AG09319 (cell line): ENCODE measurements around the gene KRT10.
"Not testable (repeated sequence)": the region's sequence is repeated elsewhere in the genome, so short reads cannot be mapped to it uniquely, and the experiment has no call there.

Experiments
- DNase-seq: peaks from one replicate; pipeline ENCODE4 v3.0.0-alpha.2; 2010; ENCODE audit warnings: low read depth; ENCODE audit errors: extremely low read depth
- TF ChIP-seq, protein P1 (sequence below): IDR thresholded peaks from 2 replicates; pipeline ENCODE4 v1.5.1; 2011; ENCODE audit warnings: low read depth, mild to moderate bottlenecking, inconsistent platforms, low read length, moderate library complexity

Gene KRT10

DNA sequence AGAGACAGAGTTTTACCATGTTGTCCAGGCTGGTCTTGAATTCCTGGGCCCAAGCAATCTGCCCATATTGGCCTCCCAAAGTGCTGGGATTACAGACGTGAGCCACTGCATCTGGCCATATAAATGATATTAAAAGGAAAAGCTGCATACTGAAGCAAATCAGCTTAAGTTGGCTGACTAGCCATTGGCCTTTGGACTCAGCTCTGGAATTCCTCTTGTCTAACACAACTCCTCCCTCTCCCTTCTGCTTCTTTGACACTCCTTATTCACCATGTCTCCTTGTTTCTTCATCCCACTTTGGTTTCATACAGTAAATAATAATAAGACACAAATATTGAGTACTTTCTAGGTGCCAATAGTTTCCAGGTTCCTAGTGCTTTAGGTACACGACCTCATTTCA, 37.1 kb upstream of the KRT10 start:
- DNase-seq, result no peak
- TF ChIP-seq, protein P1, sequence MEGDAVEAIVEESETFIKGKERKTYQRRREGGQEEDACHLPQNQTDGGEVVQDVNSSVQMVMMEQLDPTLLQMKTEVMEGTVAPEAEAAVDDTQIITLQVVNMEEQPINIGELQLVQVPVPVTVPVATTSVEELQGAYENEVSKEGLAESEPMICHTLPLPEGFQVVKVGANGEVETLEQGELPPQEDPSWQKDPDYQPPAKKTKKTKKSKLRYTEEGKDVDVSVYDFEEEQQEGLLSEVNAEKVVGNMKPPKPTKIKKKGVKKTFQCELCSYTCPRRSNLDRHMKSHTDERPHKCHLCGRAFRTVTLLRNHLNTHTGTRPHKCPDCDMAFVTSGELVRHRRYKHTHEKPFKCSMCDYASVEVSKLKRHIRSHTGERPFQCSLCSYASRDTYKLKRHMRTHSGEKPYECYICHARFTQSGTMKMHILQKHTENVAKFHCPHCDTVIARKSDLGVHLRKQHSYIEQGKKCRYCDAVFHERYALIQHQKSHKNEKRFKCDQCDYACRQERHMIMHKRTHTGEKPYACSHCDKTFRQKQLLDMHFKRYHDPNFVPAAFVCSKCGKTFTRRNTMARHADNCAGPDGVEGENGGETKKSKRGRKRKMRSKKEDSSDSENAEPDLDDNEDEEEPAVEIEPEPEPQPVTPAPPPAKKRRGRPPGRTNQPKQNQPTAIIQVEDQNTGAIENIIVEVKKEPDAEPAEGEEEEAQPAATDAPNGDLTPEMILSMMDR, result no peak

DNA sequence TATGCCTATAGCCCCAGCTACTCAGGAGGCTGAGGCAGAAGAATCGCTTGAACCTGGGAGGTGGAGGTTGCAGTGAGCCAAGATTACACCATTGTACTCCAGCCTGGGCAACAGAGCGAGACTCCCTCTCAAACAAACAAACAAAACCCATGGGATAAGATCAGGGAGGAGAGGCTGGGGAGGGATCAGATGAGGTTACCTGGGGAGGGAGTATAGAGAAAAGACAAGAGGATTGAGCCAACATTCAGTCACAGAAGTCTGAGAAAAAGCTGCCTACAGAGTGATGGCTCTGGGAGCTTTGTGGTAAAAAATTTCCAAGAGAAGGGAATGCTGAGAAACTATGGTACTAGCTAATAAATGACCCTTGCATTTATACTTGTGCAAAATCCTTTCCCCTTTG, 36.3 kb upstream of the KRT10 start:
- DNase-seq, result not testable (repeated sequence)

DNA sequence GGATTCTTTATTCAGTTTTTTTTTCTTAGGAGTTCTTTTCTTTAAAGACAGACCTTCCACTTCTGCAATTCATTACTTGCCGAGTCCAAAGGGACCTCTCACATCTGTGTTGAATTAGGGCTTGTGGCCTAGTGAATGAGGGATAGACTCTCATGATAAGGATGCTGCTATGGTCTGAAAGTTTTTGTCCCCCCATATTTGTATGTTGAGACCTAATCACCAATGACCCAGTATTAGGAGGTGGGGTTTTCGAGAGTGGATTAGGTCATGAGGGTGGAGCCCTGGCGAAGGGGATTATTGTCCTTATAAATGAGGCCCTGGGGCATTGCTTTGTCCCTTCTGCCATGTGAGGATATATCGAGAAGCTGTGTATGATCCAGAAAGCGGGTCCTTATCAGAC, 35.1 kb upstream of the KRT10 start:
- DNase-seq, result peak; percentile 54
- TF ChIP-seq, protein P1, result no peak

DNA sequence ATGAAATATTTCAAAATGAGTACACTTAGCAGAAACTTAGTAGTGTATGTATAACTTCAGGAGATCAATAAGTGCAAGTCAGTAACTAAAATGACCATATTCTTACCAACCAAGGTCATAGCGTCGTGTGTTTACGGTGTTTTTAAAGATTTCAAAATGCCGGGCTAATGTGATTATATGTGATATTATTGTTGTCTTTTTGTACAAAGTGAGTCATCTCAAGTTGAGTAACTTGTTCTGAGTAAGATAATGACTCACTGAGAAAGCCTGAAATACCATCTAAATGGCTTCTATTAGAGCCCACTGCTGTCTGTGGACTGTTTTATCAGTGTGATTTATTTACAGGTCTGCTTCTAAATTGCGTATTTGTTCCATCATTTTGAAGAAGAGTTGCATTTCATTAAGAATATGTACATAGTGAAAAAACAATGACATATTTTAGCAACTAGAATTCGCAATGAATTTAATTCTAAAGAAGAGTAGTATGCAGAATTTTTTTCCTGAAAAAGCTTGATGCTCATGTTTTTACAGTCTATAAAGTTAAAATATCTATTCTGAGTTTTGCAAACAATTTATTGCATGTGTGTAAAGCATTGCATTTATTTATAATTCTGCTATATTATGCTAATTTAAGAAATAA, 31.9 kb upstream of the KRT10 start:
- TF ChIP-seq, protein P1, result no peak
- DNase-seq, result peak; percentile 52

DNA sequence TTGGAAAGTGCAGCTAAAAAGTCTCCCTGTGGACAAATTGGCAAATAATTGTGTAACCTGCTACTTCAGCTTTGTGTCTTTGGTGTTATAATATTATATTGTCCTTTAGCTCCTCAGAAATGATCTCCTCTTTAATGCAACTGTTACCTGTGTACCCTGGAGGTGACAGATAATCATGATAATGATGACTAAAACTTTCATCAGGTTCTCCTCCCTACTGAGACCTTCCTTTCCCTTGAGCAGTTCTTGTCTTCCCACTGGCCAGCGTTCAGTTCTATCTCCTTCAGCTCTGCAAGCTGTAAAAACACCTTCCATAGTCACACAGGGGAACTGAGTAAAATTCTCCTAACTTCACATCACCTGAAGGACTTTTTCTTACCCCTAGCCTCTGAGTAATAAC, 29.9 kb upstream of the KRT10 start:
- TF ChIP-seq, protein P1, result no peak
- no peak for DNase-seq

DNA sequence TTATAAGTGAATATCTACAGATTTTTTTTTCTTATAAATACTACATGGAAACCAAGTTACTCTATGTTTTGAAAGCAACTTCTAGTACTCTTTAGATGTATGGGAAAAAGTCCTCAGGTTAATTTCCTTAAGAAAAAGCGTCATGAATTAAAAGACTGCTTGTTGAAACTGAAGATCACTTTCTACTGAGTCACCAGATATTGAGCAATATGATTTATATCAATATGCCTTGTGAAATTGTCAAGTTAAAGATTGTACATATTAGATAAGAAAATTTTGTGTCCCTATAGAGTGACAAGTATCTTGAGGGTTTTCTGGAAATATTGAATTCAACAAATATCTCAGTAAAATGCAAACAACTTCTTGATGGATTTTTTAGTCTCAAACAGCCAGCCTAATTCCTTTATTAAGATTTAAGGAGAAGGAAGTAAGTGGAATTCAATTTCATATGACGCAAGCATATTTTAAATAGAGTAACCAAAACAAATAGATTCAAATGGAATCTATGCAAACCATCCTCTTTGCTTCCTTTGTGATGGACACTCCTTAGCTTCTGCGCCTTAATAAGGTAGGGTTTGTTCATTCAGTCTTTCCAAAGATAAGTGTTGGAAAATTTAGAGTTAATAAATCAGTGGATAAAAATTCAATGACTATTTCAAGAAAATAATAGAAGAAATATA, 28.0 kb upstream of the KRT10 start:
- no peak for DNase-seq
- TF ChIP-seq, protein P1, result no peak

DNA sequence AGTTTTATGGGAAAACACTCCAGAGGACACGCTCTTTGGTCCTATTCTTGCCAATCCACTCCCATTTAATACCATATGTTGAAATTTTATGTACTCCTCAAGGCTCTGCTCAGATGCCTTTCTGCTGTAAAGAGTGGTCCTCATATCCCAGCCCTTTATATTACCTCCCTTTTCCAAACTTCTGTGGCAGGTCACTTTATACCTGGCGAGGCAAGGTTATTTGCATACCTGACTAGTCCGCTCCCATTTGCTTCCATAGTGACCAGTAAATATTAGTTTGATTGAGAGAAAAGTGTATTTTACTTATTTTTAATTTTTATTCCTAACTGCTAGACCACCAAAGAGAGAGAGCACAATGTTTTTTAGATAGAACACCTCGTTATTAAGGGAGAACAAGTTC, 27.3 kb upstream of the KRT10 start:
- TF ChIP-seq, protein P1, result no peak
- no peak for DNase-seq
